GM12878 (cell line): ENCODE results near the gene ERCC5. TPM values are rescaled to one million over a fixed set of nuclear protein-coding genes. Genes with fewer than 3 reads are reported as not detected.

Experiments used
- ASH2L ChIP-seq: fragments of 300-600, 200-600 bp; sonication (generic); IDR thresholded peaks from 2 replicates; pipeline ENCODE4 v1.6.1; 2017; ENCODE audit warnings: low read depth, mild to moderate bottlenecking, borderline replicate concordance
- BMI1 ChIP-seq: fragments of 450-650 bp; IDR thresholded peaks from 2 replicates; pipeline ENCODE4 v1.6.1; 2016; ENCODE audit warnings: mild to moderate bottlenecking, moderate library complexity, borderline replicate concordance
- CHD1 ChIP-seq: IDR thresholded peaks from 2 replicates; pipeline ENCODE4 v1.6.1; 2012; ENCODE audit warnings: low read depth, low read length, improper control_type of control experiment
- E4F1 ChIP-seq: fragments of 450-650 bp; IDR thresholded peaks from 2 replicates; pipeline ENCODE4 v1.6.1; 2018; ENCODE audit warnings: borderline replicate concordance, mild to moderate bottlenecking; ENCODE audit not compliant: partially characterized antibody
- HDAC6 ChIP-seq: fragments of 200-600 bp; sonication (generic); IDR thresholded peaks from one replicate; pipeline ENCODE4 v1.8.0; 2017; ENCODE audit warnings: antibody characterized with exemption; ENCODE audit not compliant: unreplicated experiment
- HSF1 ChIP-seq: fragments of 150-350 bp; IDR thresholded peaks from 2 replicates; pipeline ENCODE4 v1.6.1; 2014; ENCODE audit warnings: mild to moderate bottlenecking, low read depth, low read length
- NFXL1 ChIP-seq: fragments of 450-650 bp; IDR thresholded peaks from 2 replicates; pipeline ENCODE4 v1.6.1; 2017; ENCODE audit warnings: antibody characterized with exemption, mild to moderate bottlenecking, borderline replicate concordance
- POLR2A ChIP-seq: IDR thresholded peaks from 2 replicates; pipeline ENCODE4 v1.6.1; 2011; ENCODE audit warnings: low read depth, mild to moderate bottlenecking, low read length
- RAD21 ChIP-seq: IDR thresholded peaks from 2 replicates; pipeline ENCODE4 v1.6.1; 2011; ENCODE audit warnings: mild to moderate bottlenecking, low read depth, low read length, moderate library complexity; ENCODE audit not compliant: insufficient read depth
- RAD51 ChIP-seq: fragments of 450-650 bp; IDR thresholded peaks from 2 replicates; pipeline ENCODE4 v1.6.1; 2016; ENCODE audit warnings: moderate library complexity, mild to moderate bottlenecking, inconsistent platforms
- RFX5 ChIP-seq: IDR thresholded peaks from 2 replicates; pipeline ENCODE4 v1.6.1; 2011; ENCODE audit warnings: low read depth, low read length, improper control_type of control experiment
- SMAD5 ChIP-seq: IDR thresholded peaks from 2 replicates; pipeline ENCODE4 v1.6.1; 2016; ENCODE audit warnings: antibody characterized with exemption, low read depth
- TCF3 ChIP-seq: IDR thresholded peaks from 2 replicates; pipeline ENCODE4 v1.6.1; 2012; ENCODE audit warnings: low read depth, mild to moderate bottlenecking, low read length, borderline replicate concordance; ENCODE audit not compliant: insufficient read depth
- USF1 ChIP-seq: IDR thresholded peaks from 2 replicates; pipeline ENCODE4 v1.6.1; 2011; ENCODE audit warnings: borderline replicate concordance, low read depth, mild to moderate bottlenecking, moderate library complexity, mixed read lengths, low read length; ENCODE audit not compliant: insufficient read depth; ENCODE audit errors: extremely low read length
- ZBTB4 ChIP-seq: fragments of 450-650 bp; formaldehyde crosslinking; IDR thresholded peaks from 2 replicates; pipeline ENCODE4 v1.4.0; 2022; ENCODE audit warnings: mild to moderate bottlenecking, moderate library complexity
- ZNF592 ChIP-seq: fragments of 450-650 bp; IDR thresholded peaks from 2 replicates; pipeline ENCODE4 v1.6.1; 2017; ENCODE audit warnings: mild to moderate bottlenecking, moderate library complexity
- polyA plus RNA-seq, 11 experiments: library from polyadenylated mRNA; depleted of rRNA in 4 of 11; unstranded in 6 of 11; stranded (reverse) in 5 of 11; fragments of >200 nt; fragmentation: Nextera tagmentation in 4 of 11; fragmentation: Illumina TruSeq in 1 of 11; extraction: Ambion mirVana in 4 of 11; extraction: Trizol in 1 of 11; gene quantifications; 1 replicate in 1 of 11; 2 replicates in 10 of 11; pipeline versions ENCODE4 v1.2.1 to v1.2.3, GENCODE V29; 2011 to 2016; ENCODE audit warnings: inconsistent platforms in 2 of 11, missing spikeins in 2 of 11, low read depth in 1 of 11
- total RNA-seq, 4 experiments: library from RNA; depleted of rRNA in 3 of 4; stranded (reverse); fragments of >200 nt in 3 of 4; fragmentation: Illumina TruSeq in 1 of 4; extraction: Trizol in 1 of 4; gene quantifications; 2 replicates each; pipeline versions ENCODE4 v1.2.1 to v1.2.3, GENCODE V29; 2013 to 2021

ERCC5 gene
- total and polyA plus RNA-seq, 10 of the 15 experiments (the other 5 are each of a cell fraction or from before 2014, with no cell fraction given), result 11.7 to 59.2 (median 41.6) TPM

- TF ChIP-seq ZBTB4 (CRISPR knock-in tag) (no peak), E4F1 (peak; percentile 88), HDAC6 (no peak), NFXL1 (no peak), POLR2A (peak; percentile 89), TCF3 (peak; percentile 43; the same call in 1 of the 2 replicates), HSF1 (no peak), CHD1 (peak; percentile 67; the same call in 1 of the 2 replicates), ASH2L (no peak), ZNF592 (no peak), BMI1 (no peak), RAD21 (no peak; the same call in 1 of the 2 replicates), RFX5 (no peak), RAD51 (peak; percentile 8; the same call in 1 of the 2 replicates), USF1 (peak; percentile 1), SMAD5 (peak; percentile 56; the same call in 1 of the 2 replicates)
Observed at GRCh38 chr13:102845630-102846260, at the start of gene ERCC5 (continued).
